Subcutaneous adipose tissue (tissue), 4 donors: ENCODE data around the gene DPP6. TPM values are rescaled to one million over a fixed set of nuclear protein-coding genes. Genes with fewer than 3 reads are reported as not detected.

Experiments used
- CTCF ChIP-seq: fragments of 450-650 bp; IDR thresholded peaks from one replicate; pipeline ENCODE4 v1.5.1; 2016; ENCODE audit warnings: low read depth, mild to moderate bottlenecking, control low read depth, antibody characterized with exemption, moderate library complexity
- total RNA-seq, 4 donors: library from RNA; depleted of rRNA; stranded (reverse); fragments of >200 nt; gene quantifications; one replicate each; pipeline ENCODE4 v1.1.0, GENCODE V29; 2016

Gene DPP6
- total RNA-seq, 4 donors from 2014 or later = 0.19 to 2.0 (median 0.85) TPM; not detected in 1

GRCh38 chr7:154650275-154650674 lies 598.1 kb downstream of the DPP6 start:
- TF ChIP-seq CTCF = no peak

DNA sequence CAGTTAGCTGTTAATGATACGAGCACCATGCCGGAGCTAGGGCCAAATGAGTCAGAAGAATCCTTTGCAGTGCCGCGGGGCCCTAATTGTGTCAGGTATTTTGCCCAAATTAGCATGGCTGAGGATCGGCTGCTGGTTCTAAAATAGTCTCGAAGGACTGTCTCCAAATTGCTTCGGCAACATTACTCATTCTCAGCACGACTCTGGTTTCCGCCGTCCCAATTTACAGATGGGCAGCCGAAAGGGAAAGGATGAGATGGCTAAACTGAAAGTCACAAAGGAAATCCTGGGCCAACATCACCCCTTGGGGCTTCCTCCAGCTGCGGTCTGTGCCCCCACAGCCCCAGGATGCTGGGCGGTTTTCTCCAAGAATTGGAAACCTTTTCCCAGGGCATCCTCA lies 599.3 kb downstream of the DPP6 start:
- no peak for TF ChIP-seq CTCF

DNA sequence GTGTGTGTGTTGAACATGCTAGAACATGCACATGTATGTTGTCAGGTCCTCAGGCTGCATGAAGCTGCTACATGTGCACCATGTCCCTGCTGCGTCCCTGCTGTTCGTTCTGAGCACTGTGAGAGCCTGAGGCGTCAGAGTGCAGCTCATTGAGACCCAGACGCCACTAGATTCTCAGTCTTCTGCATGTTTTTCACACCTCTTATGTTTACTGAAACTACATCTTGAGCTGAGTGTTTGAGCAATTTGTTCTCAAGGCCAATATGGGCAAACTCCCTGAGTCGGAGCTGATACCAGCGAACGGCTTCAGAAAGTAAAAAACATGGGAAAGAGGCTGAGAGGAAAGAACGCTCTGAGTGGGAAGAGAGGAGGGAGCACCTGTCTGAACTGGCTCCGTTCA lies 600.4 kb downstream of the DPP6 start:
- TF ChIP-seq CTCF = no peak

DNA sequence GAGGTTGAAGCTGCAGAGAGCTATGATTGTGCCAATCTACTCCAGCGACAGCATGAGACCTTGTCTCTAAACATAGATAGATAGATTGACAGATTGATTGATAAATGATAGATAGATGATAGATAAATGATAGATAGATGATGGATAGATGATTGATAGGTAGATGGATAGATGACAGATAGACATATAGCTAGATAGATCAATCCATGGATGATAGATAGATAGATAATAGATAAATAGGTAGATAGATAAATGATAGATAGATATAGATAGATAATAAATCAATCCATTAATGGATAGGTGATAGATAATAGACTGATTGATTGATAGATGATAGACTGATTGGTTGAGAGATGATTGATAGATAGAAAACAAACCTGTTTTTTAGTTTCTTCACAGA lies 601.1 kb downstream of the DPP6 start:
- no peak for TF ChIP-seq CTCF

- no peak for TF ChIP-seq CTCF
Observed at GRCh38 chr7:154656618-154657017, 604.4 kb downstream of the DPP6 start.

GRCh38 chr7:154666768-154667167 lies 614.6 kb downstream of the DPP6 start:
- no peak for TF ChIP-seq CTCF

GRCh38 chr7:154672659-154673415 lies 620.6 kb downstream of the DPP6 start:
- TF ChIP-seq CTCF = no peak
